NCI-H2029 (cell line): ENCODE measurements around the gene TMEM61.

Source experiments
- DNase-seq: peaks from one replicate; lab custom pipeline; 2025; lab: John Stamatoyannopoulos, UW

TMEM61 gene

DNA sequence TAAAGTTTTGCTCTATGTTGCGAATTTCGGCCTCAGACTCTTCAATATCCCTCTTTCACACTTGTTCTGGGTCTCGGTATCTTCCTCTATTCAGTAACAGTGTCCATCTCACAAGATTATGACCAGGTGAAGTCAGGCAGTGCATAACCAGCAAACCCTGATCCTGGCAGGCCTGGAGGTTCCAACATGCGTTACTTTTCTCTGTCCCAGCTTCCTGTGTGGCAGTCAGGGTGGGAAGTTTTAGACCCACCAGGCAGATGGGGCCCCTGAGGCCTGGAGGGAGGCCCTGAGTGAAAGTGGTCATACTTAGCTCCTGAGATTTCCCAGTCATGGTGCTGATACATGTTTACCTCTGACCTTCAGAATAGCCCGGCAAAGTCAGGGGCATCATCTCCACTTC is 5.1 kb downstream of the TMEM61 start:
- DNase-seq, result no peak

DNA sequence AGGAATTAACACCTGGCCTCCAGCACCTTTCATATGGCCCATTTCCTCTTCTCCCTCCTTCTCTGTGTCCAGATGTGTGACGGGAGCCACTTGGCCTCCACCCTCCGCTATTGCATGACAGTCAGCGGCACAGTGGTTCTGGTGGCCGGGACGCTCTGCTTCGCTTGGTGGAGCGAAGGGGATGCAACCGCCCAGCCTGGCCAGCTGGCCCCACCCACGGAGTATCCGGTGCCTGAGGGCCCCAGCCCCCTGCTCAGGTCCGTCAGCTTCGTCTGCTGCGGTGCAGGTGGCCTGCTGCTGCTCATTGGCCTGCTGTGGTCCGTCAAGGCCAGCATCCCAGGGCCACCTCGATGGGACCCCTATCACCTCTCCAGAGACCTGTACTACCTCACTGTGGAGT is 5.6 kb downstream of the TMEM61 start:
- no peak for DNase-seq

DNA sequence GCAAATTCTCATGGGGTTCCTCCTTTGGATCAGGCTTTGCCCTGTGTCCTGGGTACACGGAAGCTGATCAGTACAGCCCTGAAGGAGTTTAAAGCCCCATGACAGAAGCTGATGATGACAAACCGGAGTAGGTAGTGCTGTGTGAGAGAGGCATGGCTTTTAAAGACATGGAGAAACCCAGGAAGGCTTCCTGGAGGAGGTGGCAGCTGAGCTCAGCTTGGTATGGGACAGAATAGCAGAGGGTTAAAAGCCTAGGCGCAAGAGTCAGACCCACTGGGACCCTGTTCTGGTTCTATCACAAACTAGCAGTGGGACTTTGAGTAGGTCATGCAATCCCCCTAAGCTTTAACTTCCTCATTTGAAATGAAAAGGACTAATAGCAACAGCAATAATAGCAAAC is 6.1 kb downstream of the TMEM61 start:
- DNase-seq, result no peak

DNA sequence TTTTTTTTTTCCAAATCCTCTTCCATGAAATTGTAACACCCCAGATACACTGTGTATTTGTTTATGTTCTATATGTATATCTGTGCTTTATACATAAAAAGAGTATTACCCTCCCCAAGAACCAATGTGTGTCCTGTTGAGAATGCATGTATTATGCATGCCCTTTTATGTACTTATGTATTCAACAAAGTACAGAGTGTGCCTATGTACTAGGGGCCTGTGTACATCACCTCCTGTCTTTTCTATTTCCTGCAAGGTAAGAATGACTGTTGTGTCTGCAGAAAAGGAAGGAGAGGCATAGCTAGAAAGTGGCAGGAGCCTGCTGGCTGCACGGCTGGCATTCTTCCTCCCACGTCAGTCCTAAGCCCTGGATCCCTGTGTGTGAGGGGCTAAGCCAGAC is 7.0 kb downstream of the TMEM61 start:
- no peak for DNase-seq

DNA sequence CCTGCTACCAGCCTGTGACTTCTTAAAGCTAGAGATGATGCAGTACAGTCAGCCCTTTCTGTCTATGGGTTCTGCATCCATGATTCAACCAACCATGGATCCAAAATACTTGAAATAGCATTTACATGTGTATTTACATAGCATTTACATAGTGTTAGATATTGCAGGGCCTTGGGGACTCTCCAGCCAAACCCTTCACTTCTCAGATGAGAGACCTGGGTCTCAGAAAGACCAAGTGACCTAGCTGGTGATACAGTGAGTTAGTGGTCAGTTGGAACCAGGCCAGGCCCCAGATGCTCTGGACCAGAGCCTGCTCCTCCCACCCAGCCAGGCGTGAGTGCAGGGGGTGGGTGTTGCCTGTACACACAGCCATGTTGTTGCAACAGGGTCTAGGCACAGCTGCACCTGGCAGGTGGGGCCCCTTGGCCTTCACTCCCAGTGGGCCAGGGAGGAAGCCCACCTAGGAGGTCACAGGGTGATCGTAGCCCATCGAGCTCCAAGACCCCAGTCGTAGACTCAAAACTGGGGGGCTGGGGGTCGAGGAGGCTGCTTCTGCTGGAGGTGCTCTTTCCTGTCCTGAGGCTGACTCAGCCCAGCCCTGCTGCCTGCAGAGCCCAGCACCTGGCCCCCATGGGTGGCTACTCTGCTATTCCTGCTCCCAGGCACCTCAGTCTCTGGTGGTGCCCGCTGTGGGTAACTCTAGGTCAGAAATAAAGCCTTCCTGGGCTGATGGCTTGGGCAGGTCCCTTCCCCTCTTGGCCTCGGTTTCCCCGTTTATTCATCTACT is 7.7 kb downstream of the TMEM61 start:
- no peak for DNase-seq

DNA sequence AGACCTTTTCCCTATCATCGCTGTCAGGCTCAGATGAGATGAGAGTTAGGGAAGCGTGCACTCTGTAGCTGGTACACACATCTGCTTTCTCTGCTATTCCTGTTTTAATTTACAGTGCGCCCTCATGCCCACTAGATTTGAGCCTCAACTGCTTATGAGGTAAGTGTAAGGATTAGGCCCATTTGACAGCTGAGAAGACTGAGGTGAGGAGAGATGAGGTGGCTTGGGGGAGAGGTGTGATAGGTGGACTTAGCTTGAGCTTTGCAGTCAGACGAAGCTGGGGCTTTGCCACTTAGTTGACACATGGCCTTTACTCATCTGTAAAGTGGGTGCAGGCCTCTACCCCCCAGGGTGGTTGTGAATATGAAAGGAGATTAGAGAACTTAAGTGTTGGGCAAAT is 8.5 kb downstream of the TMEM61 start:
- DNase-seq, result no peak

DNA sequence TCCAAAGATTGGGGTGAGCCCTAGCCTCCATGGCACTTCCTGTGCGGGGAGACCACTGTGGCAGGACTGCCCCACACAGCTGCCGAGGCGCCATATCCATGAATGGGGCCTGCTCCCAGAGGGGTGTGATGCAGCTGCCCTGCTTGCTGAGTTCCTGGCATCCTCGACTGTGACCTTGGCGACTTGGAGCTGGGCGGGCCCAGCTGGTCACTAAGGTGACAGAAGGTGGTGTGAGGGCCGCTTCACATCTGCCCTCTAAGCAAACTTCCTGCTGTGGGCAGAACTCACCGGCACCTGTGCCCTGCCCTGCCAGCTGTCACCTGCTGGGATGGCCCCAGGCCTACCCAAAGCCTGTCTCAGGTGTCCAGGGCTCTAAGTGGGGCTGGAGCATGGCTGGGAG is 9.0 kb downstream of the TMEM61 start:
- peak; percentile 96 for DNase-seq

DNA sequence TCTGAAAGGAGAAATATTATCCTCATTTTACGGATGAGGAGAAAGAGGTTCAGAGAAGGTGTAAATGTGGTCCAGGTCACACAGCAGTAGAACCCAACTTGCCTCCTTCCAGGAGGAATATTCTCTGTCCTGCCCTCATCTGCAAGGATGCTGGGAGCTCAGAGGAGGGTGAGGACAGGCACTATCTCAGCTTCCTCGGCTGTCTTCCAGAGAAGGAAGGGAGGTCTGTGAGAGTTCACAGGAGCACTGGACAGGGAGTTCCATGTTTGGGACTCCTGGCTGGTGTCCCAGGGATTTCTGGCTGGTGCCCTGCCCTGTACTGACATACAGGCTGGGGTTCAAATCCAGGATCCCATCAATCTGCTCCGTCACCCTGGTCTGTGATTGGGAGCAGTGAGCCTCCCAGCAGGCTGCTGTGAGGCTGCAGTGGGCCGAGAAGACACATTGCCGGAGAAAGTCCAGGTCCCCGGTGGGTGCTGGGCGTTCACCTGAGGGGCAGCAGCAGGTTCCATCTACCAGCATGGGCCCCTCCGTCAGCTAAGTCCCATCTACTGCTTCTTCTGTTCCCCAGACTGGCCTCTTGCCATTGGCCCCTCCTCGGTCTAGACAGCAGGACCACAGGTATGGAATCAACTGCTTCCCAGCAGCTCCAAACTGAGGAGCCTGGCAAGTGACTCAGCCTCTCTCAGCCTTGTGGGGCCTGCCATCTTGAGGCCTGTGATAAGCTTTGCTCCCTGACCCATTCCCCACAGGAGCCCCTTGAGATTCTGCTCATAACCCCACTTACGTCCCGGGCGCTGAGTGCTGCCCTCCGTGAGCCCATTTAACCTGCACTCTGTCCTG is 9.8 kb downstream of the TMEM61 start:
- no peak for DNase-seq

DNA sequence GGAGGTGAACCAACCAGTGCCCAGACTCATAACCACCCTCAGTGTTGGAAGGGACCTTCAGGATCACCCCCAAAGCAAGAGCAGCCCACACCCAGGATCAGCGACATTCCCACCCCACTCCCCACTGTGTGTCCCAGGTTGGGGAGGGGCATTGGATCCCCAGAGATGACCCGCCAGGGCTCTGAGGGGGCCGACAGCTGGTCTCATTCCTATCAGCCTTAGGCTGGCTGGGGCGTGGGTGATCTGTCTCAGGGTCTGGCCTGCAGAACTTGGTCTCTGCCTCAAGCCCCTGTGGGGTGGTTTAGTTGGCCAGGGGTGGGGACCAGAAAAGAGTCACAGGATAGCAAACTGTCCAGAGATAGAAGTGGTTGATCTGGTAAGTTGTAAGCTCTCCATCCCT is 10.5 kb downstream of the TMEM61 start:
- DNase-seq, result no peak

DNA sequence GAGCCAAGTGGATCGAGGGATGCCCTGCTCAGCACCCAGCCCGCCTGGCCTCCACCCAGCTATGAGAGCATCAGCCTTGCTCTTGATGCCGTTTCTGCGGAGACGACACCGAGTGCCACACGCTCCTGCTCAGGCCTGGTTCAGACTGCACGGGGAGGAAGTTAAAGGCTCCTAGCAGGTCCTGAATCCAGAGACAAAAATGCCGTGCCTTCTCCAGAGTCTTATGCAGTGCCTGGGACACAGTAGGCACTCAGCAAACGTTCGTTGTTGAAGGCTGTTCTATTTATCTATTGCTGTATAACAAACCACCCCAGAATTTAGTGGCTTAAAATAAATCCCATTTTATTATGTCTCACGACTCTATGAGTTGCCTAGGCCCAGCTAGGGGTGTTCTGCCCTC is 11.5 kb downstream of the TMEM61 start:
- DNase-seq, result no peak

DNA sequence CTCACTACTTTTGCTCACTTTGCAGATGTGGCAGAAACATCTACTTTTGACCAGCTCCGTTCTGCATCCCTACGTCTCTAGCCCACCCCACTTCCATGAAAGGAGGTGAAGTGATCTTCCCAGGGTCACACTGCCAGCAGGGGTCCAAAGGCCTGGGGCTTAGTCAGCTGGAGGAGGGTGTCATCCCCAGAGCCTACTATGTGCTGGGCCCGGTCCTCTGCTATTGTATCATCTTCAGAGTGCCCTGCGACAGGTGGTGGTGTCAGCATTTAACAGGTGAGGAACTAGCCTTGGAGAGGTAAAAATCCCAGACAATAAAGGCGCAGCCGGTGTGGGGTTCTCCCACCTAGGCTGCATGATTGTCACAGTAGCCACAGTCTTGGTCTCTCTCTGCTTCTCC is 12.7 kb downstream of the TMEM61 start:
- DNase-seq, result no peak

DNA sequence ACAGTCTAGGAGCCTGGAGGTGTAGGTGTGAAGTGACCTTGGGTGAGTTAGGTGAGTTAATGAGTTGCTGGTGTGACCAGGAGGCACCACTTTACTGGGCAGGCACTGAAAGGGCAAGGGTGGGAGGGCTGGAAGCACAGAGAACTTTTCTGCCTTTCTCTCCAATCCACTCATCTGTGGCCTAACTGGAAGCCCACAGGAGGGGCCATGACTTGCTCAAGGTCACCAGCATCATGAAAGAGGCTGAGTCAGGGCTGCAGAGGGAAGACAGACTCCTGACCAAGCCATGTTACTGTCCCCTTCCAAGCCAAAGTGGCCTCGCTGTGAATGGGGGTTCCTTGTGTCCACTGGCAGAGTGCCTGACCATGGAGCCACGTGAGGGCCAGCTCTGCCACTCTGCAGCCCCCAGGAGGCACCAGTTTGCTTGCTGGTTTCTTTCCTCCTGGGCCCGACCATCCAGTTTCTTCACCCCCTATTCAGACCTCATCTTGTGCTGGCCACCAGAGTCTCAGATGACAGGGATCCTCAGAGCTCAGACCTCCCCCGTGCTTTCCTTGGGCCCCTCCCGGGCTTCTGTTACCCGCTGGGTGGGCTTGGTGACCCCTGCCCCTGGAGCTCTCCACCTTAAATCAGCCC is 14.0 kb downstream of the TMEM61 start:
- no peak for DNase-seq

DNA sequence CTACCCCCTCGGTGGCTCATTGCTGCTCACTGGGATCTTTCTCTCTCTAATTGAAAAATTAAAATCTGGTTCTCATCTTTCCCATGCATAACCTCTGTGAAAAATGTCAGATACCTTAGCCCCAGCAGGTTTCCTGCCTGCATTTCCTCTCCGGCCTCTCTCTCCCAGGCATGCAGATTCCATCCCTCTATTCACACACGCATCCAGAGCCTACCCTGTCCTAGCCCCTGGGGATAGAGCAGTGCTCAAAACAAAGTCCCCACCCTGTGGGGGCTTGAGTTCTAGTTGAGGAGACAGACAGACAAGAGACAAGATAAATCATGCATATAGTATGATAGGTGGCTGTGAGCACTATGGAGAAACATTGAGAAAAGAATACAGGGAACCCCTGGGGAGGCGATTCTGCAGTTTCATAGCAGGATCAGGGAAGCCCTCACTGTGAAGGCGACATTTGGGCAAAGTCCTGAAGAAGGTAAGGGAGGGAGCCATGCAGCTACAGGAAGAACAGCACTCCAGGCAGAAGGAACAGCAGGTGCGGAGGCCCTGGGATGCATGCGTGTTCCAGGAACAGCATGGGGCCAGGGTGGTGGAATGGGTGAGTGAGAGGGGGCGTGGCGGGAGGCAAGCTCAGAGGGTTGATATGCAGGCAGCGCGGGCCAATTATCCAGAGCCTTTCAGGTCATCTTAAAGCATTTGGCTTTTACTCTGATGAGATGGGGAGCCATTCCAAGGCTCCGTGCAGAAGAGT is 14.8 kb downstream of the TMEM61 start:
- no peak for DNase-seq

DNA sequence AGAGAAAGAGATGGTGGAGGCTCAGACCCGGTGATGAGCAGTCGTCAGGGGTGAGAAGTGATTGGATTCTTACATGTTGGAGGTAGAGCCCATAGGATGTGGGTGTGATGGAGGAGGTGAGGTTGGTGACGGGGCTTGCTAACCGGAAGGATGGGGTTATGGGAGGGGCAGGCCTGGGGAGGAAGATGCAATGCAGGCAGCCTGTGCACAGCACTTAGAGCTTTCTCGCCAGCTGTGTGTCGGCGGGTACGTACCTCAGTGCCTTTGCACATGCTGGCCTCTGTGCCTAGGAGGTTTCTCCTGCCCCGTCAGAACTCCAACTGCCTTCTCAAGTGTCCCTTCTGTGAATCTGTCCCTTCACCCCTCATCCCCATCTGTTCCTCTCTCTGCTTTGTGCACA is 15.4 kb downstream of the TMEM61 start:
- DNase-seq, result no peak

DNA sequence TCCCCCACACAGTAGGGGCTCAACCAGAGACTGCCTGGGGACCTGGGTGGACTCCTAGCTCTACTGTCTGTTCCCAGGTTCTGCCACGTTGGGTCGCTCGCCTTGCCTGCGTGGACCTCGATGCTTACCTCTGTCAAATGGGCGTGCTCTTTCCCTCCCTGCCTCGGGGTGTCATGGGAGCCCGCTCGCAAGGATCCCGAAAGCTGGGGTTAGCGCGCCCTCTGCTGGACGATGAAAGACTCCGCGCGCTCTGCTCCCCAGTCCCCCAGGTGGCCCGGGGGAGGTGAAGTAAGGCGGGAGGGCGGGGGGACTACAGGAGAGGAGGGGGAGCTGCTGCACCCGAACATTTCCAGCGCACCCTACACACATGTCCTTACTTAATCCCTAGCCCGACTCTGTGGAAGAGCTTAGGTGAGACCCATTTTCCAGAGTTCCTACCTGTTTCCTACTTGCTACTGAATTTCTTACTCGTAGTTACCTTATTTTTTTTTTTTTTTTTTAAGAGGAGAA is 16.0 kb downstream of the TMEM61 start:
- peak; percentile 86 for DNase-seq

DNA sequence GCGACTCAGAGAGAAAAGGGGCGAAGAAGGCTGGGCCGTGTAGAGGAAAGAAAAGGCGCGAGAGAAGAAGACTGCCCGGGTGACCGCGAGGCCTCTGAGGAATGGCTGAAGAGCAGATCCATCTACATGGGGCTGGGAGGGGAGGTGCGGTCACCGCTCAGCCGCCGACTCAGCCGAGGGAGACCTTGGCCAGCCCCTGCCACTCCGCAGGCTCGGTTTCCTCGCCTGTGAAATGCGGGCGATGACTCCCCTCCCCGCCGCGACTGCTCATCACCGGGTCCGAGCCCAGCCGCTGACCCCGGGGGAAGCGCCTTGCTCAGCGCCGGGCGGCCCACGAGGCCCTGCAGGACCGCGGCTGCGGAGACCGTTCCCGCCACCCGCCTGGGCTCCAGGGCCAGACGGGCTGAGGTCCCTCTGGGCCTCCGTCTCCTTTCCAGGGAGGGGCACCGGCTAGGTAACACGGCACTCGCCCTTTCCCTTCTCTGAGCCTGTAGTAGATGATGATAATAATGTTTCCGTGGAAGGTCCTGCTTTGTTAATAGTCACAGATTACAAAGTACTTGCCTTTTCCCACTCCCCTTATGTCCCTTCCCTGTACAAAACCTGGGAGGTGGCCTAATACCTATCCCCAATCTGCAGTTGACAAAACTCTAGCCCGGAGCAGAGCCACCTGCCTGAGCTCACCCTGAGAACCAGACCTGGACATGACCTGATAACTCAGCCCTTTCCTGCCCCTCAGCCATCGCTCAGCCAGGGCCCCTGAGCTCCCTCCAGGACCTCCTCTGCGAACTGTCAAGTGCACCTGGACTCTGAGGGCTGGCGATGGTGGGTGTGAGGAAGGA is 16.7 kb downstream of the TMEM61 start:
- DNase-seq, result no peak

DNA sequence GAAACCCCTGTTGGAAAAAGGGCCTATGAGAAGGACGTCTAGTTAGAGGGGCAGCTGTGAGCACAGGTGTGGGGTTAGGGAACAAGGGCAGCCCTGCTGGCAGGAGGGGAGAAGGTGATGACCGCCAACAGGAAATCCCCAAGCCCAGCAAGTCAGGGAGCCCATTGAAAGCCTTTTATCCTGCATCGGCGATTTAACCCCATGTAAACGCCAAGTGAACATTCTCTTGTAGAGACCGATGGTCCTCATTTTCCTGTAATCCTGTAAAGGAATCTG is 17.2 kb downstream of the TMEM61 start:
- no peak for DNase-seq

DNA sequence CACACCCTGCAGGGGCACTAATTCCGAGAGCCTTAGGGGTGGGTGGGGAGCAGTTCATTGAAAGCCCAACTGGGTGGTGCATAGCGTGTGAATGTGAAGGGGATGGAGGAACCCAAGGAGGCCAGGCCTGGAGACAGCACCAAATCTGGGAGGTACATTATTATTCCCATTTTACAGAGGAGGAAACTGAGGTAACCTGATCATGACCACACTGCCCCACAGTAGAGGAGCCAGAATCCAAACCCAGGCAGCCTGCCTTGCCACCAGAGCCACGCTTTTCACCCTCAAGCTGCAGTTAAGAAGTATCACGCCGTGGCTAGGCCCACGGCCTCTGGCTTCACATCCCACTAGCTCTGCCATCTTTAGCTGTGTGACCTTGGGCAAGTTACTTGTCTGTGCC is 17.7 kb downstream of the TMEM61 start:
- no peak for DNase-seq

DNA sequence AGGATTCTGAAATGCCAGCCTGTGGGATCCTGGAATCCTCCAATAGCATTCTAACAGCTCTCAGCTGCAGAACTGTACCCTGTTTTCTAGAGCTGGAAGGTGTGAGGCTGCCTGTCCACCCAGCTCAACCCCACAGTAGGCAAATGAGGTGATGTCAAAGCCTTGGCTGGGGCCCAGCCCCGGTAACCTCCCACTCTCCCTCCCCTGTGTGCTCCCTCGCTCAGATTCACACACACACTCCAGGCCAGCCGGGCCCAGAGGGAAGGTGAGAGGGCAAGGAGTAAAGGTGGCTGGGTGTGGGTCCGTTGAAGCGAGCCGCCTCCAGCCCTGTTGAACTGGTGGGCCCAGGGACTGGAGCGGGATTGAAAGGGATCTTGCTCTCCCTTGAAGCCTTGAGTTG is 18.2 kb downstream of the TMEM61 start, which contains the start of gene BSND:
BSND (plus strand) TSS at position 257 of the 400 bp plus-strand sequence. CDS start 254 bp downstream, outside the sequence.
- DNase-seq, result no peak

DNA sequence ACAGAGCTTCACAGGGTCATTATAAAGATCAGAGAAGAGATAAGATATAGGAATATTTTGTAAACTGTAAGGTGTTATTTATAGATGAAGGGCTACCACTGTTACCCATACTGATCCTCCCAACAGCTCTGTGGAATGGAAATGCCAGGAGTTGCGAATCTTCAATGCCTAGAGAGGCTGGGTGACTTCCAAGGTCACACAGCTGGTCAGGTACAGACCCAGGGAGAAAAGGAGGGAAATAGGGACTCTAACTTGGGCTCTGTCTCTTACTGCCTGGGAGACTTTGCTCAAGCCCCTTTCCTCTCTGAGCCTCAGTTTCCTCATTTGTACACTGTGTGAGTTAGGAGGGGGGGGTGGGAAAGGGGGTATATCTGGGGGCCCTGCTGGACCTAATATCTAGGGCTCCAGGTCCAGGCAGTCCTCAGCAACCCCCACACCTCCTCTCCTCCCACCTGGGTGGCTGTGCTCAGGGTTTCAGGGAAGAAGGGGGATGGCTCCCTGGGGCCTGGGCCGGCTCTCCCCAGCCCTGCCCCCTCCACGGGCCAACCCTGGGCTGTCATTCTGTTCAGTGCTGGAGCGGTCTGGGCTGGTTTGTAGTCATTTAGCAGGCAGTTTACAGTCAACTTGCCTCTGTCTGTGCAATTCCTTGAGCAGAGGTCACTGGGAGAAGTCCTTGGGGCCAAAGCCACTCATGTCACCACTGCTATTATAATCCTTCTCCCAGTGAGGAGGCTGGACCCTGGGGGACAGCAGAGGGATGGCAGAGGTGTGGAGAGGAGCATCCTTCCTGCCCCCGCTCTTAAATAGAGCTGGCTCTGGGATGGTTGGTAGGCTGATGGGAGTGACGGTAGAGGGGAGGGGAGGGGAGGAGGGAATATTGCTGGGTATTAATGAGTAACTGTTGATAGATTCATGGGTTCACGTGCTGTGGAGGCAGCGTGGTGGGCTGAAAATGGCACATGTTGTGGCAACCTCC is 20.0 kb downstream of the TMEM61 start:
- DNase-seq, result no peak
